ENCODE measurements around the gene KRT73. TPM values are rescaled to one million over a fixed set of nuclear protein-coding genes. Genes with fewer than 3 reads are reported as not detected.

Gene KRT73
- total RNA-seq, 6 experiments from 2014 or later = not detected

- 69% methylated on average over 6 of the region's 10 CpGs for WGBS (ENCODE audit: insufficient coverage, low coverage, low lambda C conversion rate, missing lambda C conversion rate)
- DNase-seq = no peak
- intact Hi-C loops (cut with DNase I) = loop anchor here in 1 of 2 donors (2.0 to 10.0 kb wide), 2 partner anchors 299 to 395 kb away; no protein-coding TSS in a partner anchor
- H3K9me3 ChIP-seq = no peaks in the 10 kb centered on the region
- no peaks in the 10 kb centered on the region for H3K27me3 ChIP-seq
- H3K4me1 ChIP-seq = no peaks in the 10 kb centered on the region
- H3K36me3 ChIP-seq = no peaks in the 10 kb centered on the region
- H3K27ac ChIP-seq = no peak overlapping the region
- TF ChIP-seq, protein P1, sequence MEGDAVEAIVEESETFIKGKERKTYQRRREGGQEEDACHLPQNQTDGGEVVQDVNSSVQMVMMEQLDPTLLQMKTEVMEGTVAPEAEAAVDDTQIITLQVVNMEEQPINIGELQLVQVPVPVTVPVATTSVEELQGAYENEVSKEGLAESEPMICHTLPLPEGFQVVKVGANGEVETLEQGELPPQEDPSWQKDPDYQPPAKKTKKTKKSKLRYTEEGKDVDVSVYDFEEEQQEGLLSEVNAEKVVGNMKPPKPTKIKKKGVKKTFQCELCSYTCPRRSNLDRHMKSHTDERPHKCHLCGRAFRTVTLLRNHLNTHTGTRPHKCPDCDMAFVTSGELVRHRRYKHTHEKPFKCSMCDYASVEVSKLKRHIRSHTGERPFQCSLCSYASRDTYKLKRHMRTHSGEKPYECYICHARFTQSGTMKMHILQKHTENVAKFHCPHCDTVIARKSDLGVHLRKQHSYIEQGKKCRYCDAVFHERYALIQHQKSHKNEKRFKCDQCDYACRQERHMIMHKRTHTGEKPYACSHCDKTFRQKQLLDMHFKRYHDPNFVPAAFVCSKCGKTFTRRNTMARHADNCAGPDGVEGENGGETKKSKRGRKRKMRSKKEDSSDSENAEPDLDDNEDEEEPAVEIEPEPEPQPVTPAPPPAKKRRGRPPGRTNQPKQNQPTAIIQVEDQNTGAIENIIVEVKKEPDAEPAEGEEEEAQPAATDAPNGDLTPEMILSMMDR (IDR thresholded peaks at IDR 0.05) = no peak
- no peak for TF ChIP-seq POLR2A (IDR thresholded peaks at IDR 0.05)
- H3K4me3 ChIP-seq = no peak overlapping the region
- no peak for ATAC-seq
Observed at GRCh38 chr12:52579468-52580465, 38.6 kb downstream of the KRT73 start.

DNA sequence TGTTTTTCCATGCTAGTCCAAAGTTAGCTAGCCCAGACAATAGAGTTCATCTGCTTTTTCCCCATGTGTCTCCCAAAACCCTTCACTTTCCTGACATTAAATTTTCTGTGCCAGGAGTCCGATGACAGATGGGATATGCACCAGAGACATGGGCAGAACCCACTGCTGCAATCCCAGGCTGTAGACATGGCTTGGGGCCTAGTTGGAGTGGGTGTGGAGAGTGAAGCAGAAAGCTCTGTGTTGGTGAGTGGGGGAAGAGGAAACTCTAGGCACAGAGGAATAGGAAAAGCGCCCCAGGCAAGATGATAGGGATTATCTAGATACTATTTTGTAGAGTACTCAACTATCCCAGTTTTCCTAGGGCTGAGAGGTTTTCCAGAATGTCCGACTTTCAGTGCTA lies 39.9 kb downstream of the KRT73 start:
- H3K36me3 ChIP-seq = no peaks in the 10 kb centered on the region
- intact Hi-C loops (cut with DNase I) = loop anchor here in 1 of 2 donors (10.0 kb wide), 1 partner anchor 396 kb away; no protein-coding TSS in a partner anchor
- TF ChIP-seq, protein P1 (IDR thresholded peaks at IDR 0.05) = no peak
- TF ChIP-seq POLR2A (IDR thresholded peaks at IDR 0.05) = no peak
- H3K27ac ChIP-seq = no peak overlapping the region
- no peaks in the 10 kb centered on the region for H3K4me1 ChIP-seq
- no peaks in the 10 kb centered on the region for H3K27me3 ChIP-seq
- 68% methylated on average over 3 of the region's 3 CpGs for WGBS (ENCODE audit: insufficient coverage, low coverage, low lambda C conversion rate, missing lambda C conversion rate)
- no peak overlapping the region for H3K4me3 ChIP-seq
- no peaks in the 10 kb centered on the region for H3K9me3 ChIP-seq
- DNase-seq (no peak), ATAC-seq (no peak)

DNA sequence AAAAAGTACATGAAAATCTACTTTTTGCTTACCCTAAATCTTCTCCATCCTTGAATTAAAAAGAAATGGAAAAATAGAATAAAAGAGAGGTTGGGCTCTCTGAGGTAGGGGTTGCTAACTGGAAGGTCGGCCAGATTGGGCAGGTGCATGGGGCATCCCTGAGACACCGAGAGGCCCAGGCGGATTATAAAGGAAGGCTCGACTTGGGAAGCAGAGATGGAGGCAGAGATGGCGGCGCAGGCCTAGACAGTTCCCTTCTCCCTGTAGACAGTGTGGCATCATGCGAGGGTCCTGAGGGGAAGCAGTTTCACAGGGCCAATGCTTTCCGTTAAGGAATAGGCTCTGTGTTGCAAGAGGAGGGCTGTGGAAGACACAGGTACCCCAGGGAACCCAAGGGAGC lies 41.0 kb downstream of the KRT73 start:
- no peaks in the 10 kb centered on the region for H3K4me1 ChIP-seq
- DNase-seq = no peak
- H3K4me3 ChIP-seq = no peak overlapping the region
- H3K27ac ChIP-seq = no peak overlapping the region
- no peaks in the 10 kb centered on the region for H3K9me3 ChIP-seq
- ATAC-seq = no peak
- intact Hi-C loops (cut with DNase I) = loop anchor here in 1 of 2 donors (10.0 kb wide), 1 partner anchor 397 kb away; no protein-coding TSS in a partner anchor
- H3K36me3 ChIP-seq = no peaks in the 10 kb centered on the region
- no peaks in the 10 kb centered on the region for H3K27me3 ChIP-seq
- TF ChIP-seq POLR2A (IDR thresholded peaks at IDR 0.05) = no peak
- TF ChIP-seq, protein P1 (IDR thresholded peaks at IDR 0.05) = no peak
- WGBS (ENCODE audit: insufficient coverage, low coverage, low lambda C conversion rate, missing lambda C conversion rate) = 77% methylated on average over 4 of the region's 8 CpGs

GRCh38 chr12:52575948-52576347 lies 42.4 kb downstream of the KRT73 start:
- DNase-seq = no peak
- Histone ChIP-seq H3K27ac (no peak overlapping the region), H3K4me1 (no peaks in the 10 kb centered on the region), H3K36me3 (no peaks in the 10 kb centered on the region), H3K9me3 (no peaks in the 10 kb centered on the region), H3K27me3 (no peaks in the 10 kb centered on the region), H3K4me3 (no peak overlapping the region)
- 95% methylated on average over 3 of the region's 3 CpGs for WGBS (ENCODE audit: insufficient coverage, low coverage, low lambda C conversion rate, missing lambda C conversion rate)
- no peak for ATAC-seq
- intact Hi-C loops (cut with DNase I) = loop anchor here in 1 of 2 donors (10.0 kb wide), 1 partner anchor 399 kb away; no protein-coding TSS in a partner anchor
- TF ChIP-seq, protein P1 (IDR thresholded peaks at IDR 0.05) = no peak
- no peak for TF ChIP-seq POLR2A (IDR thresholded peaks at IDR 0.05)

Measured in right lobe of liver (tissue), 6 donors.